Stromal cell of bone marrow (primary cell): Measurements from ENCODE around the gene GRIK3.
"Not testable (repeated sequence)": the region's sequence is repeated elsewhere in the genome, so short reads cannot be mapped to it uniquely, and the experiment has no call there.

Source experiments
- DNase-seq: peaks from one replicate; pipeline ENCODE4 v3.0.0-alpha.2; 2012; ENCODE audit warnings: low read depth

The GRIK3 gene

DNA sequence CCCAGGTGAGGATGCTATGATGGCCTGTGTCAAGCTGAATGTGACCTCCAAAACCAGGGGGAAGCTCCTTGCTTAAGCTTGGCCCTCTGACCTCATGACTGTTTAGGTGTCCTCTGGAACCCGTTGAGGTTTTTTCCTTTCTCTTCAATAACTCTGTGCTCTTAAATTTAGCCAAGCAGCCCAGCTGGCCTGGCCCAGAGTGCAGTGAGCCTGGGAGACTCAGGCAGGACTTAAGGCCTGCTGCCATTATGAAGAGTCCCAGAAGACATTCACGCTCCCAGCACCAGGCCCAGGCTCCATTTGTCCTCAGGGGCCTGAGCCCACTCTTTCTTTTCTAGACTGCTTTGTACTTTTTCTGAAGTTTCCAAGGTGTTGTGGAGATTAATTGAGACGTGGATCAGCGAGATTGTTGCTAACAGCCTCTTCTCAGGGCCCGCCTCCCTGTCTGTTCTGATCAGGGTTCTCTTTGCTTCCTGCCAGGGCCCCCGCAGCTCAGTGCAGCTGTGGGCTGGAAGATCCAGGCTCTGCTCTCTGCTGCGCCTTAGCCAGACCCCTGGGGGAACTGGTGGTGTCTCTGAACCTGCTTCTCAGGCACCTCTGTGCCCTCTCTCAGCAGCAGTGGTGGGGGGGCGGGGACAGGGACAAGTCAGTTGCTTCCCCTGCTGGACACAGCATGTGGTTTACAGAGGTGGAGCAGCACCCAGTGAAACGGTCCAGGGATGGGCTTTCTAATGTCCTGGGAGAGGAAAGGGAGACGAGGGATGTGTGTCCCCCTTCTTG lies 124.2 kb downstream of the GRIK3 start:
- DNase-seq: no peak

DNA sequence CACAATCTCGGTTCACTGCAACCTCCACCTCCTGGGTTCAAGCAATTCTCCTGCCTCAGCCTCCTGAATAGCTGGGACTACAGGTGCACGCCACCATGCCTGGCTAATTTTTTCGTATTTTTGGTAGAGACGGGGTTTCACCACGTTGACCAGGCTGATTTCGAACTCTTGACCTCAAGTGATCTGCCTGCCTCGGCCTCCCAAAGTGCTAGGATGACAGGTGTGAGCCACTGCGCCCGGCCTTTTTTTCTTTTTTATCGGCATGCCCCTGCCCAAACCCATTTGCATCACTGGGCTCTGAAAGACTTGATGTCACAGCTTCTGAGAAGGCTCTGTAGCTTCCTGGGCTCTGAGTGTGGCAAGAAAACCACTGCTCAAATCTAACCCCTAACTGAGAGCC lies 125.0 kb downstream of the GRIK3 start:
- not testable (repeated sequence) for DNase-seq

DNA sequence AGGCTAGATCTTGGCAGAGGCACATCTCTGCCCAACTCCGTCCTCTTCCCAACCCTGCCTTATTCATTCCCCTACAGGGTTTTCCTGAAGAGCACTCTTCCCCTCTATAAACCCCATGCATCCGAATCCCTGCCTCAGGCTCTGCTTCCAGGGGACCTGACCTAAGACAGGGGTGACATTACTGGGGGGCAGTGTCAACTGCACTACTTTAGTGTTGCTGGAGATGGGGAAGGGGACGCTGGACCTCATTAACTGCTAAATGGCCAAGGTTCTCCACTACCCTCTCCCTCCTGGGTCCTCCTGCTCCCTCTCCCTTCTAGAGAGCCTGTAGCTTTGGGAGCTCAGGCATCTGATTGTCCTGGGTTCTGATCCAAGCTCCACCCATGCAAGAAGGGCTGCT lies 126.2 kb downstream of the GRIK3 start:
- DNase-seq: no peak

DNA sequence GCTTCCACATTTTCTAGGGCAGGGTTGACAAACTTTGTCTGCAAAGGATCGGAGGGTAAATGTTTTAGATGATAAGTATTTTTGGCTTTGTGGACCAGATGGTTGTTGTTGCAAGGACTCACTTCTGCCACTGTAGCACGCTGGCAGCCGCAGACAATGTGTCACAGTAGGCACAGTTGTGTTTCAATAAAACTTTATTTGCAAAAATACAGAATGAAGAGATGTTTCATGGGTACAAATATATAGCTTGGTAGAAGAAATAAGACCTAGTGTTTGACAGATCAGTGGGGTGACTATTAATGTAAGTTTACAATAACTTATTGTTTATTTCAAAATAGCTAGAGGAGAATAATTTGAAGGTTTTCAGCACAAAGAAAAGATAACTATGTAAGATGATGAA lies 127.8 kb downstream of the GRIK3 start:
- no peak for DNase-seq

DNA sequence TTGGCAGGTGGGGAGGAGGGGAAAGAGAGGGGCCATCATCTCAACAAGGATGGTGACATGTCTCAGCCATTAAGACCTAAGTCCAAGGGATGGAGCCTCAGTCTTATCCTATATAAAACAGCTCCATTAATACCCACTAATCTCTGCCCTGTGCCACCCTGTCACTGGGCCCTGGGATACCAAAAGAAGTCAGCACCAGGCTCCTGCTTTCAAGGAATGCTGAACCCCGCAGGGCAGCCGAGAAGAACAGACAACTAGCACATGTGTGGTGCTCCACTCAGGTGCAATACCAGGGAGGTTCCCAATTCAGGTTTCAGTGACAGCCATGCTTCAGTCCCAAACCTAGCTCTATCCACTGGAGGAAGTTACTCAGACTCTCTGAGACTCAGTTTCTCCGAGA lies 128.4 kb downstream of the GRIK3 start:
- DNase-seq: no peak

DNA sequence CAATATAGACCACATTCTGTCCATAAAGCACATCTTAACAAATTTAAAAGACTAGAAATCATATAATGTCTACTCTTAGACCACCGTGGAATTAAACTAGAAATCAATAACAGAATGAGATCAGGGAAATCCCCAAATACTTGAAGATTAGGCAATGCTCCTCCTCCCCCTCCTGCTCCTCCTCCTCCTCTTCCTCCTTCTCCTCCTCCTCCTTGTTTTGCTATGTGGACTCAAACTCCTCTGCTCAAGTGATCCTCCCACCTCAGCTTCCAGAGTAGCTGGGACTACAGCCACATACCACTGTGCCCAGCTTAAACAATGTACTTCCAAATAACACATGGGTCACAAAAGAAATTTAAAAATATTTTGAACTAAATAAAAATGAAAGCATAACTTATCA lies 134.2 kb downstream of the GRIK3 start:
- DNase-seq: no peak

DNA sequence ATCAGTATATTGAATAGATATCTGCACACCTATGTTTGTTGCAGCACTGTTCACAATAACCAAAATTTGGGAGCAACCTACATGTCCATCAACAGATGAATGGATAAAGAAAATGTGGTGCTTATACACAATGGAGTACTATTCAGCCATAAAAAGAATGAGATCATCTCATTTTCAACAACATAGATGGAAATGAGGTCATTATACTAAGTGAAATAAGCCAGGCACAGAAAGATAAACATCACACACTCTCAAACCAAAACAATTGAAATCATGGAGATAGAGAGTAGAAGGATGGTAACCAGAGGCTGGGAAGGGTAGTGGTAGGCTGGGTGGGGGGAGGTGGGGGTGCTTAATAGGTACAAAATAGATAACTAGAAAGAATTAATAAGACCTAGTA lies 136.5 kb downstream of the GRIK3 start:
- DNase-seq: not testable (repeated sequence)

DNA sequence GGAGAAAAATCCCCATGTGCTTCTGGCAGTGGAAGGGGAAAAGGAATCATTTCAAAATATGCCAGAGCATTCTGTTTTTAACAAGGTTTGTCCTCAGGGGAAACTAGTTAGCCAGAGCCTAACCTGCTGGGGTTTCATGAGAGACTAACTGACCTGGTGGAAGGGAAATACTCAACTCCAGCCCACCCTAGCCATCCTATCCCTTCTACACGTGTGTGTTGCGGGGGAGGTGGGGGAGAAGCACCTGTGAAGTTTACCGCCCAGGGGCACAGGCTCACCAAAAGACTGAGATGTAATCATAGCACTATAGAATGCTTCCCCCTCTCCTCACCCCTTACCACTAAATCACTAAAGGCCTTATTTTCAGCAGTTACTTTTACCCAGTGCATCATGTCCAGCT lies 139.5 kb downstream of the GRIK3 start:
- DNase-seq: no peak

DNA sequence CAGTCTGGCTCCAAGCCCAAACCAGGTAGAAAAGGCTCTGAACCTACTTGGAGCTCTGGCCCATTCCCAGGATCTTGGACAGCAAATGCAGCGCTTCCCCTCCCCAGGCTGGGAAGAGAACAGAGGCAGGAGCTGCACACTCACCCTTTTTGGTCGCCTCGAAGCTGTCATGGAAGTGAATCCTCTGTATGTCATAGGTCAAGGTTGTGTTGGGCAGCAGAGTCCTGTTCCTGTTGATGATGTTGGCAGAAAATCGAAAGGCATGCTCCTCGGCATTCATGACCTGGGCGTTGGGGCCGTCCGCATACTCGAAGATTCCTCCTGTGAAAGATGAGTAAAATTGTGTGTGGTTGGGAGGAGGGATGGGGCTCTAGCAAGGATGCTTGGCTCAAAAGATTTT lies 143.5 kb downstream of the GRIK3 start:
- no peak for DNase-seq

DNA sequence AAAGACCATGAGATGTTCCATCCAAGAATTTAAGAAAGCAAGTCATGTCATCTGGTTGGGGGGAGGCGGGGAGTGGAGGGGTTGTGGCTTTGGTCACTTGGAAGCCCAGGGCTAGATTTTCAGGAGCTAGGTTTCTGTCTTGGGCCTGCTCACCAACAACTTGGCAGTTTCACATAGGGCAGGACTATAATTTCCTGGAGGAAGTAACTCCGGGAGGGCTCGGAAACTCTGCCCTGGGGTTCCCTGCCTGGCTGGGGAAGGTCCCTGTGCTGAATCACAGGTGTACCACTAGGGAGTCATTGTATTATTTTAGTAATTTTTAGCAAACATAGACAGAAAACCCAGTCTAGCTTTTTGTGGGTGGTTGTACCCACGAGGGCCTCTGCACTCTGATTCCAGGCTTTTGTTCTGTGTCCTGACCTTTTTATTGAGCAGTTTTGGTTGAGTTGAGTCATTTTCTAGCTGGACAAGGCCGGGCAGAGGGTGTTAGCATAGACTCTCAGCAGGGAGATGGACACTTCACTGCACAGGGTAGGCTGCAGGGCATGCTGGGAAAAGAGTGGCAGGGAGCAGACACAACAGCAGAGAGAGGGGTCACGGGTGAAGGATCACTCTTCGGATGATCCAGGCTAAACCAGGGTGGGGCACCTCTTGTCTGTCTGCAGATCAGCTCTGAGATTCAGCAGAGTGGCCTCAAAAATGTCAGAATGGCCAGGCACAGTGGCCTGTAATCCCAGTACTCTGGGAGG lies 144.7 kb downstream of the GRIK3 start:
- DNase-seq: no peak

DNA sequence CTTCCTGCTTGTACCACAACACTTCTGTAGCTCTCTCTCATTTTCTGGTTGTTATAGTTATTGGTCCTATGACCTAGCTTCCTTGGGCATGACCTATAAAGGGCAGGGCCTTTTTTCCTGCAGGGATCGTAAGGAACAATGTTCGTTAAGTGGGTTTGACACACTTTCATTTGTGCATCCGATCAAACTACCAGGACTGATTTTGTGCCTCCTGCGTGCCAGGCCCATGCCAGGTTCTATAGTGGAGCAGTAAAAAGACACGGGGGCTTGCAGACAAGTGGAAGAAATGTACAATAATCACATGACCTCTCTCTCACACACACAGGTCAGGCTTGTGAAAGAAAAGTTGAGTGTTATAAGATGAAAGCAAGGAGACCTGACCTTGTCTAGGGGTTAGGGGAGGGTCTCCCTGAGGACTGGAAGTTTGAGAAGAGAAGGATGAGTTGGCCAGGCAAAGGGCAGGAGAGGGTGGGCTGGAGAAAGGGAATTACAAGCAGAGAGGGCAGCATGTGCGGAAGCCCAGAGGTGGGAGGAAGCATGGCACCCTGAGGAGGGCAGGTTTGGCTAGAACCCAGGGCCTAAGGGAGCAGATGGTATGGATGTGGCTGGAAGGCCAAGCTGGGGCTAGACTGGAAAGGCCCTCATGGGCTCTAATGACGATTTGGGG lies 145.4 kb downstream of the GRIK3 start:
- no peak for DNase-seq

DNA sequence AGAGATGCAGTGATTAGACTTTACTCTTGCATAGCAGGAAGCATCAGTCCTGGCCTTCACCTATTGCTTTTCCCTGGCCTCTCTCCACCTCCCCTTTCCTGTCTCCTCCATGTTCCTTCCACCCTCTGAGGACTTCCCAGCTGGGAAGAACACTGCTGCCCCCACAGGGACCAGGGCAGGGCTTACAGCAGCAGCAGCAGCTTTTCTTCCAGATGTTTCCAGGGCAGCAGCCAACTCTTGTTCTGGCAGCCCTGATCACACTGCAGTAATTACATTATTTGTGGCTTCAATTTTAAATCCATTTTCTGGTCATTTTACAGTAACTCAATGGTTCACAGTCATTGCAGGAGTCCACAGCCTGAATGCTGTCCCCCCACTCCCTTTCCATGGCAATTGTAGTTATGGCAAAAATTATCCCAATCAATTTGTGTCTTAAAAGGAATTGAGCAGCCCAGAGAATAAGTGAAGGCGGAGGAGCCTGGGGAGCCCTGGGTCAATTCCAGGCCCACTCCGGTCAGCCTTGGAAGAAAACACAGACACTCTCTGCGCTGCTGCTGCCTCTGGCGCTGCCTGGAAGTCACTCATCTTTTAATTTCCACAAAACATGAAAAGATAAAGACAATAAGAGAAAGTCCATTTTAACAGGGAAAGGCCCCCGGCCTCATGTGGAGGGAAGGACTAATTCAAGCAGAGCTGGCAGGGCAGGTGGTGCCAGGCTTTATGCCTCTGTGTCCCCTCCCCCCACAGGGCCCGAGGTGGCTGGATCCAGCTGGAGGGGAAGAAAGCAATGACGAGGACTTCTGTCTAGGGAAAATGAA lies 148.6 kb downstream of the GRIK3 start:
- no peak for DNase-seq

DNA sequence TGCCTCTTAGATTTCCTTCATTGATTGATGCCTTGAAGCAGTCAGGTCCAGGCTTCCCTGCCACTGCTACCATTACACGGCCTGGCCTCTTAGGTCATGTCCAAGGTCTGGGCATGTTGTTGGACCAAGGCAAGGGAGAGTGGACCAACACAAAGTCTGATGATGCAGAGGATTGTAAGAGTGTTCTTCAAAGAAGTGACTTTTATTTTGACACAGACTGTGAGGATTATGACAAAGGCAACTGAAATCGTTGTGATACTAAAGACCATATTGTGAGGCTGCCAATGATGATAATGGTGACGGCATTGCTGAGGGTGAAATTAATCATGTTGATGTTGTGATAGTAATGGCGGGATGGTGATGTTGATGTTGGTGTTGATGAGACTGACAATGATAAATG lies 149.5 kb downstream of the GRIK3 start:
- DNase-seq: no peak

DNA sequence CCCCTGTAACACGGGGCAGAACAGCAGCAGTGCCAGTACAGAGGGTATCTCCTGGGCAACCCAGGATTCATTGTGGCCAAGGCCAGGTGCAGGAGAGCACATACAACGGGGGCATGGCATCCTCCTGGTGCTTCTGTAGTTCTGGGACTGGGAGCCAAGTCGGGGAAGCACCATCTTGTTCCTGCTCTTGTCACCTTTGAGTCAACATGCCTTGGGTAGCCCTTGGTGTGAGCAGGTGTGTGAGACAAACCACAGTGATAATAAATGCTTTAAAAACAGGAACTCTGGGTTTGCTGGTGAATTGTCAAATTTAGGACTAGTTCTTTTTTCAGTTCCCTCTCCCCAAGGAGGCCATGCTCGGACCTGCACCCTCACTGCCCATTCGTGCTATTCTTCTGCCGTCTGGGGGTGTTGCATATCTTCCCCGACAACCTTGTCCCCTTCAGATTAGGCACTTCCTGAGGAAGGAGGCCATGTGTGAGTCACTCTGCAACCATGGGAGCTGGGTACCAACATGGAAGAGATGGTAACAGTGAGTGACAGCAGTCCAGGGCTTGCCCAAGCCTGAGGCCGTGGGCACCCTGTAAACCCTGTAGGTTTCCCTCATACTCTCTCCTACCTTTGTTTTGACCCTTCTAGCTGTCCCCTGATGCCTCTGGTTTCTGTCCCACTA lies 150.2 kb downstream of the GRIK3 start:
- no peak for DNase-seq

DNA sequence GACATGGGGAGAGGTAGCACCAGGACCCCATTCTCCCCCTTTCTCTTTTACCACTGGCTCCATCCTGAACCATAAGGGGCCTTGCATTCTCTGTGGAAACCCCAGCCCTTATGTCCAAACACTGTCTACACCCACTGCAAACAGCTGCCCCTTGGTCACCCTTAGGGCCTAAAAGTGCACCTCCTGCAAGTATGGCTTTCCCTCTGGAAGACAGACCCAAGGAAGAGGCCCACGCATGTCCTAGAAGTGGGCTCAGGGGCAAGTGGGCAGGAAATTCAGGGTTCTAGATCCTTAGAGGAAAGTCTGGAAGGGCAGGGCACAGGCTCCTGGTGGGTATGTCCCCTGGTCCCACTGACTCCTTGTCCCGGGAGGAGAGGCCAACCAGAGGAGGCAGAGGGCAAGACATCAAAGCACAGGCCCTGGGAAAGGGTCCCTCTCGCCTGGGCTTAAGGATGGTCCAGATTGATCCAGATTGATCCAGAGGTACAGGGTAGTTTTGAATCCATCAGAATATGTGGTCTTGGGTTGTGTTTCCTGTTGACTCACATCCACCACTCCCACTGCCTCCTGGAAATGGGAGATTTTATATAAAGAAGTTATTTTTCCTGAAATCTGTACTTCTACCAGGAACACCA lies 150.9 kb downstream of the GRIK3 start:
- no peak for DNase-seq

DNA sequence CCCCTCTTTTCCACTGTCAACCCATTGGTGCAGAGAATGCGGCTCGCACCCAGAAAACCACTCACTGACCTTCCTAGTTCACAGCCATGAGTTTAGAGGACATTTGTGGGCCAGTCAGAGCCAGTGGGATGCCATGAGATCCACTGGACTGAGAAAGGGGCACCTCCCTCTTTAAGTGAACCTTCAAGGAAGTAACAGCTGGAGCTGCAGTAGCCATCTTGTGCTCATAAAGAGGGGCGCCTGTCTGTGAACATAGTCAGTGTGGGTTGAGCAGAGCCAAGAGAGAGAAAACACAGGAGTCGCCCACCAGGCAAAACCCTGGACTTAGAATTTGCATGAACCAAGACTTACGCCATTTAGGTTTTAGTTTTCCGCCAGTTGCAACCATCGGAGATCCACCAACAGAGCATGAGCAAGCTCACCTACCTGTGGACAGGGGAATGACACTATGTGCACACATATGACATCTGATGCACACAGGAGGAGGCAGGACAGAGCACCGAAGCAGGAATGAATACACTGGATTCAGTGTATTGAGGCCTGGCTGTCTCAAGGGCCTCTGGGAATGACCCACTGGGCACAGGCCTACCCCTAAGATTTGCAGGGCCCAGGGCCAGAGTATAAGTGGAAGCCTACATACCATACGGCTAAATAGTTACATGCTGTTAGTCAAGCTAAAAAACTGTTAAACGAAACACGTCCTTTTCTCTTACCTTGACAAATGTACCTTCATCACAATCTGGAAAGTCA lies 151.6 kb downstream of the GRIK3 start:
- no peak for DNase-seq

DNA sequence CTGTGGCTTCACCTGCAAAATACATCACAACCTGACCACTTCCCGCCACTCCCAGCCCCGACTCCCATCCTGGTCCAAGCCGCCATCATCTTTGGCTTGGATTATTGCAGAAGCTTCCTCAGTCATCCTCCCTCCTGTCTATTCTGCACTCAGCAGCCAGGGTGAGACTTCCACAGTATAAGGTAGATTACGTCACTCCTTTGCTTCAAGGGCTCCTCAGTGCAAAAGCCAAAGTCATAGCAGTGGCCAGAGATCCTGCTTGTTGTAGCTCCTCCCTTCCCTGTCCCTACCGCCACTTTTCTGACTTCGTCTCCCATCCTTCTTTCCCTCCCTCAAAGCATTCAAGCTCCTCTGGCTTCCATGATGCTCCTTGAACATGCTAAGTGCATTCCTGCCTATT lies 152.8 kb downstream of the GRIK3 start:
- DNase-seq: no peak

DNA sequence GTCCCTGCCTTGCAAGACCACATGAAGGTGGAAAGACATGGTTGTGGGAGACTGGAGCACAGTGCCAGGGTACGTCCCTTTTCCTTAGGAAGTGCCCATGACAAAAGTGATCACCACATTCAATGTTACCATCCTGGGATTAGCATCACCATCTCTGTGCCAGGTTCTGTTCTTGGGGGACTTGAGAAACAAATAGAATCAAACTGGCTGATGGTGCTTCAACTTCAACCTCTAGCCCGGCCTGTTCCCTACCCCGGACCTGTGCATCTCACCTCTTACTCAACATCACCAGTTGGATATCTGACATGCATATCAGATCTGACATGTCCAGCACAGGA lies 153.3 kb downstream of the GRIK3 start:
- no peak for DNase-seq

DNA sequence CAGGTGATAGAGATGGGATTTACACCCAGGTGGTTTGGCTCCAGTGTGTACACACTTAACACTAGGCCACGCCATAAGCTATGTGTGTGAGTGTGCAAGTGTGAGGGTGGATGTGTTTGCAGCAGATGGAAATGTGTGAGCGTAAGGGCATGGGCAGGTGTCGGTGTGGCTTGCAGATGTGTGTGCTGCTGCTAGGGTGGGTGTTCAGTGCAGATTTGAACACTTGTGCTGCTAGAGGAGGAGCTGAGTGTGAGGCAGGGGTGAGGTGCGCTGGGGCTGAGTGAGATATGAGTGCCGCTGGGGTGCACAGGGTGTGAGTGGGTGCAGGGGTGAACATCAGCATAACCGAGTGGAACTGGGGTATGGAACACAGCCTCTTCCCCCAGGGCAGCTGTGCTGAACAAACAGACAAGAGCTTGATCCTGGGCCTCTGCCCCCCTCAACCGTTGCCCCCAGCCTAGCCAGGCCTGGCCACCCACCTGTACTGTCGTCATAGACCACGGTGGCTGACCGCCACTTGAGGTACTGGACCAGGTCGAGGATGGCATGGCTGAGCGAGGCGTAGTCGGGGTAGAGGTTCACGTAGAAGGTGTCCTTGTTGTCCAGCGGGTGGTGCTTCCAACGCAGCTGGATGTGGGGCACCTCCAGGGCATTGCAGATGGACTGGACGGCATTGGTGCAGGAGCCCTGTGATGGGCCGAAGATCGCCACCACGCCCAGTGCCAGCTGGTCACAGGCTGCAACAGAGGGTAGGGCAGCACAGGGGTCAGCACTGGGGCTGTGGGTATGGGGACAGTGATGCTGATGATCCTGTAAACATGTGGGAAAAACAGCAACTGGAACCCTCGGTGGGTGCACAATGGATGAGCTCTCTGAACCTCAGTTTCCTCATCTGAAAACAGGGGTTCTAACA lies 153.9 kb downstream of the GRIK3 start:
- no peak for DNase-seq

DNA sequence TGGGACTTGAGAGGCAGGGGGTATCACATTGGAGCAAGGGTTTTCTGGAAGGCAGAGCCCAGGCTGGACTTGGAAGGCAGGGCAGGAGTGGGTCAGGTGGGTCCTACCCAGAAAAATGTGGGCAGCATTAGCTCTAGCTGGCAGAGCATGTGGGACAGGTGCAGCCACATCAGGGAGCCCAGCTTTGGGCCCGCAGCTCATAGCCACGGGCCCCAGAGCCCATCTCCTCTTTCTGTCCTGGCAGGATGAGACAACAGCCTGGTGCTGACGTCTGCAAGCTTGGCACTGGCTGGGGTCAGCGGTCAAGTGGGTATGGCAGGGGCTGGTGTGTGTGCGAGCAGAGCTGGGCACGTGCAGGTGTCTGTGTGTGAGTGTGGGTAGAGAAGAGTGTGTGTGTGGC lies 154.7 kb downstream of the GRIK3 start:
- no peak for DNase-seq
